ENCODE data around the gene MAML3.

- TF ChIP-seq, protein P1, sequence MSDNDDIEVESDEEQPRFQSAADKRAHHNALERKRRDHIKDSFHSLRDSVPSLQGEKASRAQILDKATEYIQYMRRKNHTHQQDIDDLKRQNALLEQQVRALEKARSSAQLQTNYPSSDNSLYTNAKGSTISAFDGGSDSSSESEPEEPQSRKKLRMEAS (IDR thresholded peaks at IDR 0.05; ENCODE audit: low read depth, low read length), result no peak
- no peak for TF ChIP-seq CTCF (IDR thresholded peaks at IDR 0.05; ENCODE audit: low read depth, low read length)
- TF ChIP-seq MYC (IDR thresholded peaks at IDR 0.05; ENCODE audit: low read depth, low read length), result no peak
Observed at GRCh38 chr4:140037353-140038030, 116.5 kb downstream of the MAML3 start.

Data from NB4 (cell line).